Prostate gland (tissue), 2 donors: ENCODE measurements around the gene TMEM30A.

ENCODE experiments used
- CTCF ChIP-seq, 4 experiments: fragments of 200-600 bp in 2 of 4; fragments of 450-650 bp in 2 of 4; sonication (generic) in 2 of 4; IDR thresholded peaks; 1 replicate in 3 of 4; 2 replicates in 1 of 4; pipeline ENCODE4 v1.5.1; 2016 to 2019; ENCODE audit warnings: antibody characterized with exemption in 4 of 4, mild to moderate bottlenecking in 2 of 4, moderate library complexity in 2 of 4
- POLR2A ChIP-seq: fragments of 450-650 bp; IDR thresholded peaks from one replicate; pipeline ENCODE4 v1.6.1; 2016; ENCODE audit warnings: antibody characterized with exemption, mild to moderate bottlenecking

- TF ChIP-seq CTCF (IDR thresholded peaks at IDR 0.05) = no peak
- no peak for TF ChIP-seq POLR2A
Measured at GRCh38 chr6:75282706-75283105, 1.9 kb downstream of the TMEM30A start.
